HAP-1 (cell line): Measurements from ENCODE around the gene SERPINI1.
A peak's percentile ranks its signal among the peaks of the same experiment; 100 is the strongest.

Source experiments
- DNase-seq, 2 experiments: peaks; one replicate each; pipeline ENCODE4 v3.0.0-alpha.2; 2016 to 2020; ENCODE audit warnings: low spot score in 2 of 2
- H3K27me3 ChIP-seq: fragments of 250-450 bp; sonication (Bioruptor Pico); 2 replicates; pipeline ENCODE4 v1.5.1; 2020; ENCODE audit warnings: low read depth, mild to moderate bottlenecking, moderate library complexity
- H3K36me3 ChIP-seq: fragments of 250-450 bp; sonication (Bioruptor Pico); replicated peaks from 2 replicates; pipeline ENCODE4 v1.5.1; 2020; ENCODE audit warnings: mild to moderate bottlenecking
- H3K4me1 ChIP-seq: fragments of 250-450 bp; sonication (Bioruptor Pico); 2 replicates; pipeline ENCODE4 v1.5.1; 2020; ENCODE audit warnings: mild to moderate bottlenecking
- H3K4me3 ChIP-seq: fragments of 250-450 bp; sonication (Bioruptor Pico); 2 replicates; pipeline ENCODE4 v1.5.1; 2020; ENCODE audit warnings: mild to moderate bottlenecking, moderate library complexity
- H3K9me3 ChIP-seq: fragments of 250-450 bp; sonication (Bioruptor Pico); 2 replicates; pipeline ENCODE4 v1.5.1; 2020; ENCODE audit warnings: mild to moderate bottlenecking, moderate library complexity
- in situ Hi-C: fragments of 300-500 bp; cut with MboI; formaldehyde crosslinking; loops from 3 replicates; pipeline ENCODE4 v1.14.3; 2020; ENCODE audit warnings: low sequenced_read_pairs, inconsistent platforms, mixed read lengths

SERPINI1 gene

GRCh38 chr3:167858865-167859264 is 123.3 kb downstream of the SERPINI1 start:
- in situ Hi-C loops, result no loop called here
- Histone ChIP-seq H3K9me3 (no peaks in the 10 kb centered on the region), H3K36me3 (no peaks in the 10 kb centered on the region), H3K4me3 (no peak overlapping the region), H3K27me3 (no peaks in the 10 kb centered on the region), H3K4me1 (peaks cover 11% of the 10 kb centered on the region)
- DNase-seq, result no peak

GRCh38 chr3:167859610-167860009 is 124.1 kb downstream of the SERPINI1 start:
- Histone ChIP-seq H3K27me3 (no peaks in the 10 kb centered on the region), H3K4me1 (peaks cover 11% of the 10 kb centered on the region), H3K36me3 (no peaks in the 10 kb centered on the region), H3K9me3 (no peaks in the 10 kb centered on the region), H3K4me3 (no peak overlapping the region)
- in situ Hi-C loops, result no loop called here
- no peak for DNase-seq

- Histone ChIP-seq H3K4me3 (no peak overlapping the region), H3K36me3 (no peaks in the 10 kb centered on the region), H3K27me3 (no peaks in the 10 kb centered on the region), H3K4me1 (peaks cover 11% of the 10 kb centered on the region), H3K9me3 (no peaks in the 10 kb centered on the region)
- DNase-seq, result peak in 1 of 2 experiments; percentile 16
- in situ Hi-C loops, result no loop called here
These were observed 126.1 kb downstream of the SERPINI1 start for GRCh38 chr3:167861649-167862048.

- Histone ChIP-seq H3K4me1 (peaks cover 11% of the 10 kb centered on the region), H3K36me3 (no peaks in the 10 kb centered on the region), H3K4me3 (no peak overlapping the region), H3K27me3 (no peaks in the 10 kb centered on the region), H3K9me3 (no peaks in the 10 kb centered on the region)
- in situ Hi-C loops, result no loop called here
- no peak for DNase-seq
These were observed 126.7 kb downstream of the SERPINI1 start for GRCh38 chr3:167862104-167862730.

- Histone ChIP-seq H3K27me3 (no peaks in the 10 kb centered on the region), H3K36me3 (no peaks in the 10 kb centered on the region), H3K4me1 (peaks cover 20% of the 10 kb centered on the region), H3K4me3 (no peak overlapping the region), H3K9me3 (no peaks in the 10 kb centered on the region)
- in situ Hi-C loops, result no loop called here
- DNase-seq, result no peak
These were observed 128.5 kb downstream of the SERPINI1 start for GRCh38 chr3:167863811-167864551.

- Histone ChIP-seq H3K27me3 (no peaks in the 10 kb centered on the region), H3K4me1 (peaks cover 16% of the 10 kb centered on the region), H3K36me3 (no peaks in the 10 kb centered on the region), H3K4me3 (no peak overlapping the region), H3K9me3 (no peaks in the 10 kb centered on the region)
- DNase-seq, result no peak
- in situ Hi-C loops, result no loop called here
These were observed 129.0 kb downstream of the SERPINI1 start for GRCh38 chr3:167864552-167864874.

- DNase-seq, result no peak
- in situ Hi-C loops, result no loop called here
- H3K36me3 ChIP-seq, result no peaks in the 10 kb centered on the region
These were observed 130.8 kb downstream of the SERPINI1 start for GRCh38 chr3:167866331-167866730.

GRCh38 chr3:167867981-167868380 is 132.5 kb downstream of the SERPINI1 start:
- Histone ChIP-seq H3K4me1 (peaks cover 12% of the 10 kb centered on the region; the same call in 1 of the 2 replicates), H3K9me3 (no peaks in the 10 kb centered on the region), H3K4me3 (no peak overlapping the region), H3K36me3 (no peaks in the 10 kb centered on the region), H3K27me3 (no peaks in the 10 kb centered on the region)
- DNase-seq, result peak in 1 of 2 experiments; percentile 96
- in situ Hi-C loops, result no loop called here

More at GRCh38 chr3:167866331-167866730, 130.8 kb downstream of the SERPINI1 start:
- Histone ChIP-seq H3K4me1 (peaks cover 19% of the 10 kb centered on the region), H3K9me3 (no peaks in the 10 kb centered on the region), H3K4me3 (no peak overlapping the region), H3K27me3 (no peaks in the 10 kb centered on the region)

GRCh38 chr3:167870181-167870580 is 134.7 kb downstream of the SERPINI1 start:
- H3K4me1 ChIP-seq, result peaks cover 19% of the 10 kb centered on the region
- peak in 1 of 2 experiments; percentile 22 for DNase-seq
- in situ Hi-C loops, result no loop called here

GRCh38 chr3:167870759-167871158 is 135.2 kb downstream of the SERPINI1 start:
- peaks cover 24% of the 10 kb centered on the region for H3K4me1 ChIP-seq
- no peak for DNase-seq
- H3K27me3 ChIP-seq, result no peaks in the 10 kb centered on the region
- no peak overlapping the region for H3K4me3 ChIP-seq
- no peaks in the 10 kb centered on the region for H3K36me3 ChIP-seq
- in situ Hi-C loops, result no loop called here
- H3K9me3 ChIP-seq, result no peaks in the 10 kb centered on the region

More at GRCh38 chr3:167870181-167870580, 134.7 kb downstream of the SERPINI1 start:
- Histone ChIP-seq H3K27me3 (no peaks in the 10 kb centered on the region), H3K9me3 (no peaks in the 10 kb centered on the region), H3K36me3 (no peaks in the 10 kb centered on the region), H3K4me3 (no peak overlapping the region)

GRCh38 chr3:167872032-167872431 is 136.5 kb downstream of the SERPINI1 start:
- no peaks in the 10 kb centered on the region for H3K36me3 ChIP-seq
- no peak overlapping the region for H3K4me3 ChIP-seq
- DNase-seq, result no peak
- H3K4me1 ChIP-seq, result peaks cover 25% of the 10 kb centered on the region
- in situ Hi-C loops, result no loop called here
- no peaks in the 10 kb centered on the region for H3K9me3 ChIP-seq
- no peaks in the 10 kb centered on the region for H3K27me3 ChIP-seq

- no peaks in the 10 kb centered on the region for H3K27me3 ChIP-seq
- H3K4me1 ChIP-seq, result peaks cover 22% of the 10 kb centered on the region
- no peaks in the 10 kb centered on the region for H3K36me3 ChIP-seq
- in situ Hi-C loops, result no loop called here
- H3K4me3 ChIP-seq, result no peak overlapping the region
- no peaks in the 10 kb centered on the region for H3K9me3 ChIP-seq
- DNase-seq, result no peak
These were observed 137.4 kb downstream of the SERPINI1 start for GRCh38 chr3:167872941-167873340.

GRCh38 chr3:167874671-167875372 is 139.3 kb downstream of the SERPINI1 start:
- in situ Hi-C loops, result loop anchor here (25.0 kb wide), 1 partner anchor 463 kb away; no protein-coding TSS in a partner anchor

More at GRCh38 chr3:167874671-167875372, 139.3 kb downstream of the SERPINI1 start:
- Histone ChIP-seq H3K27me3 (no peaks in the 10 kb centered on the region), H3K4me1 (peaks cover 15% of the 10 kb centered on the region), H3K4me3 (no peak overlapping the region), H3K9me3 (no peaks in the 10 kb centered on the region), H3K36me3 (no peaks in the 10 kb centered on the region)
- no peak for DNase-seq
